ENCODE measurements around the gene DNAJB6.

GRCh38 chr7:157410831-157411556 lies 74.2 kb downstream of the DNAJB6 start:
- no peak for TF ChIP-seq TOX (CRISPR knock-in tag; IDR thresholded peaks at IDR 0.05; ENCODE audit: borderline replicate concordance)
- TF ChIP-seq ZNF8 (CRISPR knock-in tag; IDR thresholded peaks at IDR 0.05): no peak
- TF ChIP-seq OSR1 (CRISPR knock-in tag; IDR thresholded peaks at IDR 0.05): no peak
- no peak for TF ChIP-seq POU6F1 (CRISPR knock-in tag; IDR thresholded peaks at IDR 0.05; ENCODE audit: borderline replicate concordance, low read depth)
- no peak for TF ChIP-seq CREB5 (CRISPR knock-in tag; IDR thresholded peaks at IDR 0.05; ENCODE audit: low read depth)

All from SK-N-SH treated with all-trans-retinoic acid at 6 μM for 48 hours (cell line).